K562 (cell line): ENCODE measurements around the gene CCDC78. TPM values are rescaled to one million over a fixed set of nuclear protein-coding genes. Genes with fewer than 3 reads are reported as not detected.

Experiments
- BCL6 ChIP-seq: fragments of 250-450 bp; sonication (Bioruptor Pico); IDR thresholded peaks from 2 replicates; pipeline ENCODE4 v1.4.0; 2020
- CBX2 ChIP-seq: fragments of 200-600 bp; sonication (generic); IDR thresholded peaks from one replicate; pipeline ENCODE4 v1.6.1; 2012; ENCODE audit warnings: mild to moderate bottlenecking, low read length, inconsistent platforms; ENCODE audit not compliant: insufficient read depth, poor library complexity, severe bottlenecking
- GABPB2 ChIP-seq: fragments of 250-450 bp; sonication (Bioruptor Pico); conservative IDR thresholded peaks from 2 replicates; pipeline ENCODE4 v1.5.1; 2021; ENCODE audit warnings: mild to moderate bottlenecking
- HDAC6 ChIP-seq: IDR thresholded peaks from 2 replicates; pipeline ENCODE4 v1.6.1; 2012; ENCODE audit warnings: low read depth, mild to moderate bottlenecking, control low read depth, inconsistent platforms, low read length, moderate library complexity
- HIVEP1 ChIP-seq: fragments of 250-450 bp; sonication (Bioruptor Pico); IDR thresholded peaks from 2 replicates; pipeline ENCODE4 v1.4.0; 2020; ENCODE audit warnings: mild to moderate bottlenecking
- HMGN3 ChIP-seq: IDR thresholded peaks from 2 replicates; pipeline ENCODE4 v1.6.1; 2011; ENCODE audit warnings: borderline replicate concordance, low read depth, mild to moderate bottlenecking, mixed read lengths, low read length; ENCODE audit not compliant: insufficient read length; ENCODE audit errors: extremely low read depth
- MEF2A ChIP-seq: IDR thresholded peaks from 2 replicates; pipeline ENCODE4 v1.6.1; 2011; ENCODE audit warnings: low read depth, mild to moderate bottlenecking, low read length, moderate library complexity; ENCODE audit not compliant: control insufficient read depth
- MTA3 ChIP-seq: fragments of 450-650 bp; formaldehyde crosslinking; IDR thresholded peaks from 2 replicates; pipeline ENCODE4 v1.6.1; 2017; ENCODE audit warnings: mild to moderate bottlenecking, borderline replicate concordance
- PHF8 ChIP-seq: fragments of 200-600 bp; sonication (generic); IDR thresholded peaks from 2 replicates; pipeline ENCODE4 v1.6.1; 2012; ENCODE audit warnings: mixed run types, mild to moderate bottlenecking, inconsistent platforms, low read length, moderate library complexity, borderline replicate concordance
- RBM14 ChIP-seq: fragments of 200-400 bp; formaldehyde crosslinking; IDR thresholded peaks from 2 replicates; pipeline ENCODE4 v1.6.1; 2018; ENCODE audit warnings: low read depth, mild to moderate bottlenecking, low read length, moderate library complexity, borderline replicate concordance; ENCODE audit not compliant: insufficient read depth
- SAFB2 ChIP-seq: fragments of 200-400 bp; formaldehyde crosslinking; IDR thresholded peaks from 2 replicates; pipeline ENCODE4 v1.6.1; 2018; ENCODE audit warnings: borderline replicate concordance, low read length, low read depth, moderate library complexity; ENCODE audit not compliant: severe bottlenecking
- XRCC4 ChIP-seq: IDR thresholded peaks from one replicate; pipeline ENCODE4 v1.6.1; 2011; ENCODE audit not compliant: insufficient read depth, insufficient read length; ENCODE audit errors: extremely low read depth
- ZNF57 ChIP-seq: fragments of 450-650 bp; formaldehyde crosslinking; IDR thresholded peaks from 2 replicates; pipeline ENCODE4 v1.4.0; 2020; ENCODE audit warnings: mild to moderate bottlenecking, moderate library complexity
- ZNF75A ChIP-seq: fragments of 450-650 bp; formaldehyde crosslinking; IDR thresholded peaks from 2 replicates; pipeline ENCODE4 v1.4.0; 2020; ENCODE audit warnings: mild to moderate bottlenecking
- ZSCAN32 ChIP-seq: fragments of 450-650 bp; formaldehyde crosslinking; IDR thresholded peaks from 2 replicates; pipeline ENCODE4 v1.4.0; 2020; ENCODE audit warnings: mild to moderate bottlenecking, moderate library complexity
- polyA plus RNA-seq, 8 experiments: library from polyadenylated mRNA; depleted of rRNA in 4 of 8; stranded (reverse) in 5 of 8; unstranded in 3 of 8; fragments of >200 nt; fragmentation: Nextera tagmentation in 2 of 8; fragmentation: Illumina TruSeq in 1 of 8; extraction: Ambion mirVana in 2 of 8; extraction: Trizol in 1 of 8; gene quantifications; 2 replicates each; pipeline versions ENCODE4 v1.2.1 to v1.2.3, GENCODE V29; 2011 to 2014; ENCODE audit warnings: inconsistent platforms in 1 of 8, missing spikeins in 1 of 8
- total RNA-seq, 7 experiments: library from RNA; depleted of rRNA in 6 of 7; stranded (reverse); fragments of >200 nt in 6 of 7; fragmentation: Illumina TruSeq in 2 of 7; extraction: Trizol in 2 of 7; gene quantifications; 2 replicates each; pipeline versions ENCODE4 v1.2.1 to v1.2.3, GENCODE V29; 2011 to 2021; ENCODE audit warnings: low replicate concordance in 1 of 7
- TF ChIP-seq, protein P1 (sequence below): IDR thresholded peaks from 2 replicates; pipeline ENCODE4 v1.6.1; 2012; ENCODE audit warnings: low read depth, low read length, improper control_type of control experiment, borderline replicate concordance
- TF ChIP-seq, protein P2 (sequence below), 2 experiments: fragments of 450-650 bp; IDR thresholded peaks; 2 replicates each; pipeline ENCODE4 v1.6.1; 2016
- TF ChIP-seq, protein P3 (sequence below): sonication (generic); formaldehyde crosslinking; IDR thresholded peaks from 2 replicates; pipeline ENCODE4 v1.8.0; 2022; ENCODE audit warnings: mild to moderate bottlenecking, missing genetic modification reagents
- TF ChIP-seq, protein P4 (sequence below): fragments of 250-450 bp; sonication (Bioruptor Pico); IDR thresholded peaks from 2 replicates; pipeline ENCODE4 v1.4.0; 2020; ENCODE audit warnings: mild to moderate bottlenecking, moderate library complexity, borderline replicate concordance

The CCDC78 gene
- total and polyA plus RNA-seq, 9 of the 15 experiments (the other 6 are each of a cell fraction or from before 2014, with no cell fraction given), result 0.24 to 17.7 (median 2.9) TPM

- TF ChIP-seq, protein P1, sequence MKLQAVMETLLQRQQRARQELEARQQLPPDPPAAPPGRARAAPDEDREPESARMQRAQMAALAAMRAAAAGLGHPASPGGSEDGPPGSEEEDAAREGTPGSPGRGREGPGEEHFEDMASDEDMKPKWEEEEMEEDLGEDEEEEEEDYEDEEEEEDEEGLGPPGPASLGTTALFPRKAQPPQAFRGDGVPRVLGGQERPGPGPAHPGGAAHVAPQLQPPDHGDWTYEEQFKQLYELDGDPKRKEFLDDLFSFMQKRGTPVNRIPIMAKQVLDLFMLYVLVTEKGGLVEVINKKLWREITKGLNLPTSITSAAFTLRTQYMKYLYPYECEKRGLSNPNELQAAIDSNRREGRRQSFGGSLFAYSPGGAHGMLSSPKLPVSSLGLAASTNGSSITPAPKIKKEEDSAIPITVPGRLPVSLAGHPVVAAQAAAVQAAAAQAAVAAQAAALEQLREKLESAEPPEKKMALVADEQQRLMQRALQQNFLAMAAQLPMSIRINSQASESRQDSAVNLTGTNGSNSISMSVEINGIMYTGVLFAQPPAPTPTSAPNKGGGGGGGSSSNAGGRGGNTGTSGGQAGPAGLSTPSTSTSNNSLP, result no peak
- TF ChIP-seq BCL6 (CRISPR knock-in tag) (no peak), HIVEP1 (no peak), ZNF75A (CRISPR knock-in tag) (no peak), ZSCAN32 (CRISPR knock-in tag) (no peak), GABPB2 (CRISPR knock-in tag) (no peak), MEF2A (no peak), HDAC6 (no peak), HMGN3 (peak; percentile 33), XRCC4 (no peak), PHF8 (no peak; the same call in 1 of the 2 replicates), SAFB2 (no peak), RBM14 (no peak), ZNF57 (CRISPR knock-in tag) (no peak), CBX2 (no peak), MTA3 (no peak)
- TF ChIP-seq, protein P2, sequence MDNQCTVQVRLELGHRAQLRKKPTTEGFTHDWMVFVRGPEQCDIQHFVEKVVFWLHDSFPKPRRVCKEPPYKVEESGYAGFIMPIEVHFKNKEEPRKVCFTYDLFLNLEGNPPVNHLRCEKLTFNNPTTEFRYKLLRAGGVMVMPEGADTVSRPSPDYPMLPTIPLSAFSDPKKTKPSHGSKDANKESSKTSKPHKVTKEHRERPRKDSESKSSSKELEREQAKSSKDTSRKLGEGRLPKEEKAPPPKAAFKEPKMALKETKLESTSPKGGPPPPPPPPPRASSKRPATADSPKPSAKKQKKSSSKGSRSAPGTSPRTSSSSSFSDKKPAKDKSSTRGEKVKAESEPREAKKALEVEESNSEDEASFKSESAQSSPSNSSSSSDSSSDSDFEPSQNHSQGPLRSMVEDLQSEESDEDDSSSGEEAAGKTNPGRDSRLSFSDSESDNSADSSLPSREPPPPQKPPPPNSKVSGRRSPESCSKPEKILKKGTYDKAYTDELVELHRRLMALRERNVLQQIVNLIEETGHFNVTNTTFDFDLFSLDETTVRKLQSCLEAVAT (IDR thresholded peaks at IDR 0.05), result no peak
- TF ChIP-seq, protein P3, sequence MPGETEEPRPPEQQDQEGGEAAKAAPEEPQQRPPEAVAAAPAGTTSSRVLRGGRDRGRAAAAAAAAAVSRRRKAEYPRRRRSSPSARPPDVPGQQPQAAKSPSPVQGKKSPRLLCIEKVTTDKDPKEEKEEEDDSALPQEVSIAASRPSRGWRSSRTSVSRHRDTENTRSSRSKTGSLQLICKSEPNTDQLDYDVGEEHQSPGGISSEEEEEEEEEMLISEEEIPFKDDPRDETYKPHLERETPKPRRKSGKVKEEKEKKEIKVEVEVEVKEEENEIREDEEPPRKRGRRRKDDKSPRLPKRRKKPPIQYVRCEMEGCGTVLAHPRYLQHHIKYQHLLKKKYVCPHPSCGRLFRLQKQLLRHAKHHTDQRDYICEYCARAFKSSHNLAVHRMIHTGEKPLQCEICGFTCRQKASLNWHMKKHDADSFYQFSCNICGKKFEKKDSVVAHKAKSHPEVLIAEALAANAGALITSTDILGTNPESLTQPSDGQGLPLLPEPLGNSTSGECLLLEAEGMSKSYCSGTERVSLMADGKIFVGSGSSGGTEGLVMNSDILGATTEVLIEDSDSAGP, result no peak
- TF ChIP-seq, protein P4, sequence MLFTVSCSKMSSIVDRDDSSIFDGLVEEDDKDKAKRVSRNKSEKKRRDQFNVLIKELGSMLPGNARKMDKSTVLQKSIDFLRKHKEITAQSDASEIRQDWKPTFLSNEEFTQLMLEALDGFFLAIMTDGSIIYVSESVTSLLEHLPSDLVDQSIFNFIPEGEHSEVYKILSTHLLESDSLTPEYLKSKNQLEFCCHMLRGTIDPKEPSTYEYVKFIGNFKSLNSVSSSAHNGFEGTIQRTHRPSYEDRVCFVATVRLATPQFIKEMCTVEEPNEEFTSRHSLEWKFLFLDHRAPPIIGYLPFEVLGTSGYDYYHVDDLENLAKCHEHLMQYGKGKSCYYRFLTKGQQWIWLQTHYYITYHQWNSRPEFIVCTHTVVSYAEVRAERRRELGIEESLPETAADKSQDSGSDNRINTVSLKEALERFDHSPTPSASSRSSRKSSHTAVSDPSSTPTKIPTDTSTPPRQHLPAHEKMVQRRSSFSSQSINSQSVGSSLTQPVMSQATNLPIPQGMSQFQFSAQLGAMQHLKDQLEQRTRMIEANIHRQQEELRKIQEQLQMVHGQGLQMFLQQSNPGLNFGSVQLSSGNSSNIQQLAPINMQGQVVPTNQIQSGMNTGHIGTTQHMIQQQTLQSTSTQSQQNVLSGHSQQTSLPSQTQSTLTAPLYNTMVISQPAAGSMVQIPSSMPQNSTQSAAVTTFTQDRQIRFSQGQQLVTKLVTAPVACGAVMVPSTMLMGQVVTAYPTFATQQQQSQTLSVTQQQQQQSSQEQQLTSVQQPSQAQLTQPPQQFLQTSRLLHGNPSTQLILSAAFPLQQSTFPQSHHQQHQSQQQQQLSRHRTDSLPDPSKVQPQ (CRISPR knock-in tag), result peak; percentile 89; the same call in 1 of the 2 replicates
Observed at GRCh38 chr16:728131-728889, 2.1 kb upstream of the CCDC78 start (continued).
